ENCODE measurements around the gene MAP3K15.
A peak's percentile ranks its signal among the peaks of the same experiment; 100 is the strongest.

Gene MAP3K15
- total RNA-seq: 0 to 0.90 (median 0) reads per million in 9 experiments

GRCh38 chrX:19514791-19515614 is at the start of gene MAP3K15:
Gene MAP3K15, minus strand, starts transcription at chrX:19515508. Its CDS starts 247 bp downstream, at chrX:19515261.
- Mint-ChIP-seq H3K4me3 (peak within 1 kb of the TSS; percentile 46 to 70), H3K27me3 (peaks cover 15 to 26% of the 10 kb centered on the region in 2 donors), H3K4me1 (ENCODE audit: low read depth in 2 of 2) (peaks cover 0 to 2% of the 10 kb centered on the region in 2 donors), H3K27ac (no peak within 1 kb of the TSS), H3K9me3 (no peaks in the 10 kb centered on the region), H3K36me3 (ENCODE audit: insufficient read depth) (no peaks in the 10 kb centered on the region)
- DNase-seq: no peak
- ATAC-seq (replicated peaks): peak; percentile 78

- Mint-ChIP-seq H3K27ac (peak overlapping the region in 1 of 2 donors; percentile 22), H3K9me3 (no peaks in the 10 kb centered on the region), H3K36me3 (ENCODE audit: insufficient read depth) (peaks cover 50% of the 10 kb centered on the region), H3K4me3 (no peak overlapping the region), H3K27me3 (no peaks in the 10 kb centered on the region), H3K4me1 (ENCODE audit: low read depth in 2 of 2) (peaks cover 13 to 32% of the 10 kb centered on the region in 2 donors)
- DNase-seq: no peak
- ATAC-seq (replicated peaks): no peak
Measured at GRCh38 chrX:19564606-19565005, 49.3 kb upstream of the MAP3K15 start.

GRCh38 chrX:19563746-19564145 is 48.4 kb upstream of the MAP3K15 start:
- no peak for DNase-seq
- H3K4me1 Mint-ChIP-seq (ENCODE audit: low read depth in 2 of 2): peaks cover 13 to 32% of the 10 kb centered on the region in 2 donors
- H3K27ac Mint-ChIP-seq: peak overlapping the region in 1 of 2 donors; percentile 8
- no peaks in the 10 kb centered on the region for H3K27me3 Mint-ChIP-seq
- H3K9me3 Mint-ChIP-seq: no peaks in the 10 kb centered on the region
- no peak for ATAC-seq (replicated peaks)
- no peak overlapping the region for H3K4me3 Mint-ChIP-seq
- peaks cover 42% of the 10 kb centered on the region for H3K36me3 Mint-ChIP-seq (ENCODE audit: insufficient read depth)

GRCh38 chrX:19563327-19563726 is 48.0 kb upstream of the MAP3K15 start:
- DNase-seq (no peak), ATAC-seq (replicated peaks) (no peak)
- H3K9me3 Mint-ChIP-seq: no peaks in the 10 kb centered on the region
- peaks cover 38% of the 10 kb centered on the region for H3K36me3 Mint-ChIP-seq (ENCODE audit: insufficient read depth)
- H3K27ac Mint-ChIP-seq: peak overlapping the region in 1 of 2 donors; percentile 8
- no peak overlapping the region for H3K4me3 Mint-ChIP-seq
- H3K4me1 Mint-ChIP-seq (ENCODE audit: low read depth in 2 of 2): peaks cover 13 to 32% of the 10 kb centered on the region in 2 donors
- no peaks in the 10 kb centered on the region for H3K27me3 Mint-ChIP-seq

- Mint-ChIP-seq H3K27me3 (no peaks in the 10 kb centered on the region), H3K27ac (no peak overlapping the region), H3K4me3 (no peak overlapping the region), H3K36me3 (ENCODE audit: insufficient read depth) (peaks cover 23% of the 10 kb centered on the region), H3K9me3 (no peaks in the 10 kb centered on the region), H3K4me1 (ENCODE audit: low read depth in 2 of 2) (peaks cover 10 to 15% of the 10 kb centered on the region in 2 donors)
- no peak for ATAC-seq (replicated peaks)
- no peak for DNase-seq
Measured at GRCh38 chrX:19560611-19561010, 45.3 kb upstream of the MAP3K15 start.

GRCh38 chrX:19557822-19558221 is 42.5 kb upstream of the MAP3K15 start:
- Mint-ChIP-seq H3K27ac (no peak overlapping the region), H3K4me3 (no peak overlapping the region), H3K27me3 (no peaks in the 10 kb centered on the region), H3K36me3 (ENCODE audit: insufficient read depth) (peaks cover 24% of the 10 kb centered on the region), H3K4me1 (ENCODE audit: low read depth in 2 of 2) (peaks cover 3 to 5% of the 10 kb centered on the region in 2 donors), H3K9me3 (no peaks in the 10 kb centered on the region)
- ATAC-seq (replicated peaks) (no peak), DNase-seq (no peak)

GRCh38 chrX:19556202-19556601 is 40.9 kb upstream of the MAP3K15 start:
- Mint-ChIP-seq H3K4me3 (no peak overlapping the region), H3K36me3 (ENCODE audit: insufficient read depth) (peaks cover 36% of the 10 kb centered on the region), H3K9me3 (no peaks in the 10 kb centered on the region), H3K27me3 (no peaks in the 10 kb centered on the region), H3K4me1 (ENCODE audit: low read depth in 2 of 2) (peaks cover 8 to 9% of the 10 kb centered on the region in 2 donors), H3K27ac (peak overlapping the region; percentile 78 to 91)
- no peak for DNase-seq
- no peak for ATAC-seq (replicated peaks)

- ATAC-seq (replicated peaks) (no peak), DNase-seq (no peak)
- Mint-ChIP-seq H3K4me1 (ENCODE audit: low read depth in 2 of 2) (peaks cover 8 to 9% of the 10 kb centered on the region in 2 donors), H3K4me3 (peak overlapping the region in 1 of 2 donors; percentile 26), H3K27me3 (no peaks in the 10 kb centered on the region), H3K27ac (peak overlapping the region; percentile 78 to 91), H3K9me3 (no peaks in the 10 kb centered on the region), H3K36me3 (ENCODE audit: insufficient read depth) (peaks cover 34% of the 10 kb centered on the region)
Measured at GRCh38 chrX:19555683-19556082, 40.4 kb upstream of the MAP3K15 start.

- Mint-ChIP-seq H3K36me3 (ENCODE audit: insufficient read depth) (peaks cover 33% of the 10 kb centered on the region), H3K27me3 (no peaks in the 10 kb centered on the region), H3K4me1 (ENCODE audit: low read depth in 2 of 2) (peaks cover 8 to 9% of the 10 kb centered on the region in 2 donors), H3K9me3 (no peaks in the 10 kb centered on the region), H3K27ac (peak overlapping the region; percentile 78 to 91), H3K4me3 (no peak overlapping the region)
- ATAC-seq (replicated peaks) (no peak), DNase-seq (no peak)
Measured at GRCh38 chrX:19555236-19555635, 39.9 kb upstream of the MAP3K15 start.

- Mint-ChIP-seq H3K9me3 (no peaks in the 10 kb centered on the region), H3K4me3 (no peak overlapping the region), H3K4me1 (ENCODE audit: low read depth in 2 of 2) (peaks cover 8 to 9% of the 10 kb centered on the region in 2 donors), H3K27me3 (no peaks in the 10 kb centered on the region), H3K27ac (peak overlapping the region in 1 of 2 donors; percentile 91), H3K36me3 (ENCODE audit: insufficient read depth) (peaks cover 31% of the 10 kb centered on the region)
- ATAC-seq (replicated peaks) (no peak), DNase-seq (no peak)
Measured at GRCh38 chrX:19554786-19555185, 39.5 kb upstream of the MAP3K15 start.

- H3K4me1 Mint-ChIP-seq (ENCODE audit: low read depth in 2 of 2): peaks cover 12 to 17% of the 10 kb centered on the region in 2 donors
- DNase-seq (no peak), ATAC-seq (replicated peaks) (no peak)
- H3K27me3 Mint-ChIP-seq: no peaks in the 10 kb centered on the region
- H3K9me3 Mint-ChIP-seq: no peaks in the 10 kb centered on the region
- peaks cover 41% of the 10 kb centered on the region for H3K36me3 Mint-ChIP-seq (ENCODE audit: insufficient read depth)
- H3K27ac Mint-ChIP-seq: peak overlapping the region in 1 of 2 donors; percentile 87
- no peak overlapping the region for H3K4me3 Mint-ChIP-seq
Measured at GRCh38 chrX:19552793-19553192, 37.5 kb upstream of the MAP3K15 start.

GRCh38 chrX:19549838-19550237 is 34.5 kb upstream of the MAP3K15 start:
- H3K27ac Mint-ChIP-seq: peak overlapping the region; percentile 31 to 53

GRCh38 chrX:19548934-19549333 is 33.6 kb upstream of the MAP3K15 start:
- peak overlapping the region; percentile 71 to 83 for H3K27ac Mint-ChIP-seq
- ATAC-seq (replicated peaks) (peak; percentile 23), DNase-seq (no peak)
- peaks cover 9 to 21% of the 10 kb centered on the region in 2 donors for H3K4me1 Mint-ChIP-seq (ENCODE audit: low read depth in 2 of 2)
- H3K36me3 Mint-ChIP-seq (ENCODE audit: insufficient read depth): peaks cover 64% of the 10 kb centered on the region
- H3K4me3 Mint-ChIP-seq: peak overlapping the region in 1 of 2 donors; percentile 7
- H3K27me3 Mint-ChIP-seq: no peaks in the 10 kb centered on the region
- no peaks in the 10 kb centered on the region for H3K9me3 Mint-ChIP-seq

More at GRCh38 chrX:19549838-19550237, 34.5 kb upstream of the MAP3K15 start:
- no peaks in the 10 kb centered on the region for H3K27me3 Mint-ChIP-seq
- peaks cover 9 to 17% of the 10 kb centered on the region in 2 donors for H3K4me1 Mint-ChIP-seq (ENCODE audit: low read depth in 2 of 2)
- H3K36me3 Mint-ChIP-seq (ENCODE audit: insufficient read depth): peaks cover 62% of the 10 kb centered on the region
- no peak for DNase-seq
- peak overlapping the region in 1 of 2 donors; percentile 44 for H3K4me3 Mint-ChIP-seq
- ATAC-seq (replicated peaks): peak; percentile 64
- H3K9me3 Mint-ChIP-seq: no peaks in the 10 kb centered on the region

GRCh38 chrX:19548279-19548678 is 33.0 kb upstream of the MAP3K15 start:
- ATAC-seq (replicated peaks): peak; percentile 36
- H3K27ac Mint-ChIP-seq: peak overlapping the region; percentile 71 to 83

More at GRCh38 chrX:19548279-19548678, 33.0 kb upstream of the MAP3K15 start:
- peaks cover 9 to 25% of the 10 kb centered on the region in 2 donors for H3K4me1 Mint-ChIP-seq (ENCODE audit: low read depth in 2 of 2)
- H3K9me3 Mint-ChIP-seq: no peaks in the 10 kb centered on the region
- no peaks in the 10 kb centered on the region for H3K27me3 Mint-ChIP-seq
- peaks cover 71% of the 10 kb centered on the region for H3K36me3 Mint-ChIP-seq (ENCODE audit: insufficient read depth)
- H3K4me3 Mint-ChIP-seq: peak overlapping the region in 1 of 2 donors; percentile 7
- no peak for DNase-seq

Measured in effector memory CD8-positive, alpha-beta T cell (primary cell).